ENCODE results near the gene ECSCR.

DNA sequence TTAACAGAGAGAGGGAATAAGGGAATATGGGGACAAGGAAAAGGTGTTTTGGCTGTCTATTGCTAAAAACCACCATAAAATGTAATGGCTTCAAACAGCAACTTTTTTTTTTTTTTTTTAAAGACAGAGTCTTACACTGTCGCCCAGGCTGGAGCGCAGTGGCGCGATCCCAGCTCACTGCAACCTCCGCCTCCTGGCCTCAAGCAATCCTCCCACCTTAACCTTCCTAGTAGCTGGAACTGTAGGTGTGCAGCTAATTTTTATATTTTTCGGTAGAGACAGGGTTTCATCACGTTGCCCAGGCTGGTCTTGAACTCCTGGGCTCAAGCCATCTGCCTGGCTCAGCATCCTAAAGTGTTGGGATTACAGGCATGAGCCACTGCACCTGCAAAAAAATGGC is 54.4 kb downstream of the ECSCR start:
- TF ChIP-seq, protein P1, sequence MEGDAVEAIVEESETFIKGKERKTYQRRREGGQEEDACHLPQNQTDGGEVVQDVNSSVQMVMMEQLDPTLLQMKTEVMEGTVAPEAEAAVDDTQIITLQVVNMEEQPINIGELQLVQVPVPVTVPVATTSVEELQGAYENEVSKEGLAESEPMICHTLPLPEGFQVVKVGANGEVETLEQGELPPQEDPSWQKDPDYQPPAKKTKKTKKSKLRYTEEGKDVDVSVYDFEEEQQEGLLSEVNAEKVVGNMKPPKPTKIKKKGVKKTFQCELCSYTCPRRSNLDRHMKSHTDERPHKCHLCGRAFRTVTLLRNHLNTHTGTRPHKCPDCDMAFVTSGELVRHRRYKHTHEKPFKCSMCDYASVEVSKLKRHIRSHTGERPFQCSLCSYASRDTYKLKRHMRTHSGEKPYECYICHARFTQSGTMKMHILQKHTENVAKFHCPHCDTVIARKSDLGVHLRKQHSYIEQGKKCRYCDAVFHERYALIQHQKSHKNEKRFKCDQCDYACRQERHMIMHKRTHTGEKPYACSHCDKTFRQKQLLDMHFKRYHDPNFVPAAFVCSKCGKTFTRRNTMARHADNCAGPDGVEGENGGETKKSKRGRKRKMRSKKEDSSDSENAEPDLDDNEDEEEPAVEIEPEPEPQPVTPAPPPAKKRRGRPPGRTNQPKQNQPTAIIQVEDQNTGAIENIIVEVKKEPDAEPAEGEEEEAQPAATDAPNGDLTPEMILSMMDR (IDR thresholded peaks at IDR 0.05) = no peak
- TF ChIP-seq POLR2A (IDR thresholded peaks at IDR 0.05) = no peak

Measured in right lobe of liver (tissue), 4 donors.